ENCODE data around the gene EXOC3.
"Not testable (repeated sequence)": the region's sequence is repeated elsewhere in the genome, so short reads cannot be mapped to it uniquely, and the experiment has no call there.

EXOC3 gene

DNA sequence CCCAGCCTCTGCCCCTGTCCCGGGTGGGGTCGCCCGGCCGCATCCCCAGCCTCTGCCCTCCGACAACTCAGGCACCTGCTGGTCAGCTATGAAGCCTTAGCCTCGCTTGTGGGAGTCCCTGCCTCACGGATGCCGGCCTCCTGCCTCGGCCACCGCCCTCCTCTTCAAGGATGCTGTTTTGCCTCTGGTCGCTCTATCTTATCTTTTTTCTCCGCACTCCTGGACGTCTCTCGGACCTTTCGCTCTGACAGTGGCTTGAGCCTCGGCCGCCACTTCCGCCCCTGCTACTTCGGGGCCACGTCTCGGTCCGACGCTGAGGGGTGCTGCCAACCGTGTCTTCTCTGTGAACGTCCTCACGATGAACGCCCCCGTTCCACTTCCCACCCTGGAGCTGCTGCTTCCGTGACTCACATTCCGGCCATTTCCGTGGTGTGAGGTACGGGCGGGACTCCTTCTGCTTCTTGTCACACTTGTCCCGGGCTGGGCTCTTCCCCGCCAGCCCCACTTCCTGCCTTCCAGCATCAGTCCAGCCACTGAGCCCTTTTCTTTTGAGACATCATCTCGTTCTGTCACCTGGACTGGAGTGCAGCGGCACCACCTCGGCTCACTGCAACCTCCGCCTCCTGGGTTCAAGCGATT is 55.0 kb downstream of the EXOC3 start:
- in situ Hi-C loops (cut with MboI; ENCODE audit: low sequenced_read_pairs) = no loop called here

DNA sequence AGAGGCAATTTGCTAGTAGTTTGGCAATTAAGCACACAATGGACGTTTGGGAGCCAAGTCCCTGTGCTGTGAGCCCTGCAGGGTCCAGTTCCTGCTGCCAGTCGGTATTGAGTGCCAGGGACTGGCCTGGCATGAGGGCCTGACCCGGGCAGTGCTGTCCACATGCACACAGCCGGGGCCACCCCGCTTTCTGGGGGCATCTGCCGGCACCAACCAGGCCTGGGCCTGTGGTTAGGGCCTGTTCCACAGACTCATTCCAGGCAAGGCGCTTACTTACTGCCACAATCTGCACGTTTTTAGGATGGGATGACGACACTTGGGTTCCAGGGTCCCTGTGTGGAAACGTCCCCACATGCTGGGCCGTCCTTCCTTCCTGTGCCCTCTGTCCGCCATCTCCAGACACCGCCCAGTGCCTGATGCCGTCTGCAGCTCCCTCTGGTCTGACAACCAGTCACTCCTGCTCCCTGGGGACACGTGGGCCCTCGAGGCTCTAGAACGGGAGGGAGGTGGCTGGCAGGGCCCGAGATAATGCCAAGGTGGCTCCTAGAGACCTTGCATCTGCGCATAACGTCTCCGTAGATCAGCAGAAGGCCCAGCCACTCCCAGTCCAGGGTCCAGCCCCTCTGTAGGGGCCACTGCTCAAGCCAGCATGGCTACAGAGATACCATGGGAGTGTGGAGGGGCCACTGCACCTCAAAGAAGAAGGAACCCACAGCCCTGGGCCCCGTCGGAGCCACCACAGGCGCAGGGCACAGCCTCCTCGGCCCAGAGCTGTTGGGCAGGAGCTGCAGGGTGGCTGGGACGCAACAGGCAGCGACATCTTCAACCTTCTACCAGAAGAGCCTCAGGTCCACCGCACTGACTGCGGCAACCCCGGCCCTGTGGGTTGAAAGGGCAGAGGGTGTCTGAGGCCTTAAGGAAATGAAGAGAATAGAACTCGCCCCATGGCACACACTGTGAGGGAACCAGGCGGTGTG is 56.5 kb downstream of the EXOC3 start:
- in situ Hi-C loops (cut with MboI; ENCODE audit: low sequenced_read_pairs) = no loop called here

DNA sequence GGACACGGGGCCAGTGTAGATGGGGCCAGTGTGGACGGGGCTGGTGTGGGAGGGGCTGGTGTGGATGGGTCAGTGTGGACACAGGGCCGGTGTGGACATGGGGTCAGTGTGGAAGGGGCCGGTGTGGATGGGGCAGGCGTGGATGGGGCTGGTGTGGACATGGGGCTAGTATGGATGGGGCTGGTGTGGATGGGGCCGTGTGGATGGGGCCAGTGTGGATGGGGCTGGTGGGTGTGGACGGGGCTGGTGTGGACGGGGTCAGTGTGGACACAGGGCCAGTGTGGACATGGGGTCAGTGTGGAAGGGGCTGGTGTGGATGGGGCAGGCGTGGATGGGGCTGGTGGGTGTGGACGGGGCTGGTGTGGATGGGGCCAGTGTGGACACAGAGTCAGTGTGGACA is 57.5 kb downstream of the EXOC3 start:
- in situ Hi-C loops (cut with MboI; ENCODE audit: low sequenced_read_pairs) = no loop called here

DNA sequence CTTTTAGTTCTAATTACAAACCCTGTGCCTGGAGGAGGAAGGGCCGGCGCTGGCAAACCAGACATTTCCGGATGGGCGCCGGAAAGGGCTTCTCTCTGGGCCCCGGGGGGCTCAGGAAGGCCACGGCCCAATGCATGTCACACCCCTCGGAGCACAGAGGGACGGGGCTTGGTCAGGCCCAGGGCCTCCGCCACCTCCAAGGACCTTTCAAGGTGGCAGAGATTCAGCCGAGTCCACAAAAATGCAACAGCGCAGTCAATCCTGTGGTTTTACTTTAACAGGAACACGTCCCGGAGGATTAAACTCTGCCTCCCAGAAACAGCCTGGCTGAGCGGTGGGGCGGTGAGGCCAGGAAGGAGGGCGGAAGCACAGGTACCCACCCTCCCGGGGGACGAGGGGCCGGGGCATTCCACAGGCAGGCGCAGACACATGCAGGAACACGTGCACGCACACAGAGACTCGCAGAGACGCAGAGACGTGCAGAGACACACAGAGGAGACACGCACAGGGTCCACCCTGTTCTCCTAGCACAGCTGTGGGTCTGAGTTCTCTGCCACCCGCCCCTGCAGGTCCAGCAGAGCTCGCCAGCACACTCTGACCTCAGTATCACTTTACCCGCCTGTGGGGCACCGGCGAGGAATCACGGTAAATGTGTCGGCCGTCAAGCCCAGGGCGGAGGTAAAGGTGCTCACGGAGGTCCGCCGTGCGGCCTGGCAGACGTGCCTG is 58.3 kb downstream of the EXOC3 start:
- in situ Hi-C loops (cut with MboI; ENCODE audit: low sequenced_read_pairs) = no loop called here

DNA sequence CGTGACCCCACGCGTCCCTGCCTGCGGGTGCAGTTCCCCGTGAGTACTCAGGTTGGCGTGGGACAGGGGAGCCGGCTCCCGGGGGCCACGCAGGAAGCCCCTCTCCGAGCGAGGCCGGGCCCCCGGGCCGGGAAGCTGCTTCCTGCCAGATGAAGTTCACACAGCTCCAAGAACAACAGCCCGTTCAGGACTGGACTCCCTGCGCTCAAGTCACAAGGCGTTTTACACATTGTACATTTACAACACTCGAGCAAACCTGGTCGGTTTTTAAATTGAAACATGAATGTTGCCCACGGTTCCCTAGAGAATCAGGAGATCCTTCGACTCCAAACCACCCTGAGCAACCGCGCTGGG is 58.8 kb downstream of the EXOC3 start:
- in situ Hi-C loops (cut with MboI; ENCODE audit: low sequenced_read_pairs) = no loop called here

DNA sequence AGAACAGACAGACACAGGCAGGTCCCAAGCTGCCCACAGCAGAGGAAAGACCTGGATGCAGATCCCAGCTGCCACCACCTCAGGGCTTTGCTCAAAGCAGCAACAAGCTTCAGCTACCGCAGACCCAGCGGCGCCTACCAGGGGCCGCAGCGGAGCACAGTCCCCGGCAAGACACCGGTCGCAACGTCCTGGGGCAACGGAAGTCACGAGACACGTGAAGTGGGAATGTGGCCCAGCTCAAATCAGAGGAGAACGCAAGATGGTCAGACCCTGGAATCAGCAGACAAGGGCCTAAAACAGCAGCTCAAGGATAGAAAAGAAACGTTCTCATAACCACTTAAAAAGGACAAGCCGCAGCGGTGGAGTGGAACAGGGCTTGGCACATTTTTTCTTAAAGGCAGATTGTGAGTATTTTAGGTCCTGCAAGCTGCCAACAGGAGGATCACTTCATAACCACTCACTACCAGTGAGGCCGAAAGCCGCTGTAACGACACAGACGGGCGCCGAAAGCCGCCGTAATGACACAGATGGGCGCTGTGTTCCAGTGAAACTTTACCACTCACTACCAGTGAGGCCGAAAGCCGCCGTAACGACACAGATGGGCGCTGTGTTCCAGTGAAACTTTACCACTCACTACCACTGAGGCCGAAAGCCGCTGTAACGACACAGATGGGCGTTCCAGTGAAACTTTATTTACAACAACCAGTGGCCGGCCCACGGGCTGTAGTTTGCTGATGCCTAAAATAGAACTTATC is 59.5 kb downstream of the EXOC3 start:
- in situ Hi-C loops (cut with MboI; ENCODE audit: low sequenced_read_pairs) = no loop called here

DNA sequence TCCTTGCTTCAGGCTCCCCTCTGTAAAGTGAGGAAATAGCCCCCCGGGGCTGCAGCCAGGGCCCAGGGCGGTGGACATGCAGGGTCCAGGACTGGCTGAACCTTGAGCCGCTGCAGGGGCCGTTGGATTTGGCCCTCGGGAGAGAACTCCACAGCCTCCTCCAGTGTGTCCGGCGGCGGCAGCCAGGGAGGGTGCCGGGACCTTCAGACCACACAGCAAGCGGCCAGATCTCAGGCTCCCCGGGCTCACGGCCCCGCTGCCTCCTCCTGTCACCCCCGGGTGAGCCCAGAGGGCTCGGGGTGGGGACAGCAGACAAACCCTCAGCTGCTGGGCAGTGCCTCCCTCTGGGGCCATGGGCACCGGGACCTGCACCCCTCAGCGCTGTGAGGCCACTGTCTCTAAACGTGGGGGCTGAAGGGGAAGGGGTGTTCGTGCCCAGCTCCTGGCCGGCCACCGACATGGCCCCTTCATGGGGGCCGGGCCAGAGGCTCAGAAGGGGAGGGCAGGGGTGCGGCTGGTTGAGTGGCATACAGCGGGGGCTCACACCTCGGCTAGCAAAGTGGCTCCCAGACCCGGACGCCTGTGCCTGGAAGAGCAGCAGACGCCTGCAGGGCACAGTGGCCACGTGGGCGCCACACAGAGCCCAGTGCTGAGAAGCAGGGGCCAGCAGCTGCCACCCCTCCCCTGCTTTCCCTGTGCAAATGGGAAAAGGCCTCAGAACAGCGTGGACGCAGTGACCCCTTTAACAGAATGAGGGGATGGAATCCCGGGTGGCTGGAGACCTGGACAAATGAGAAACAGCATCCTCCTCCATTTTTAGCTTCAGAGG is 61.6 kb downstream of the EXOC3 start:
- in situ Hi-C loops (cut with MboI; ENCODE audit: low sequenced_read_pairs) = no loop called here

DNA sequence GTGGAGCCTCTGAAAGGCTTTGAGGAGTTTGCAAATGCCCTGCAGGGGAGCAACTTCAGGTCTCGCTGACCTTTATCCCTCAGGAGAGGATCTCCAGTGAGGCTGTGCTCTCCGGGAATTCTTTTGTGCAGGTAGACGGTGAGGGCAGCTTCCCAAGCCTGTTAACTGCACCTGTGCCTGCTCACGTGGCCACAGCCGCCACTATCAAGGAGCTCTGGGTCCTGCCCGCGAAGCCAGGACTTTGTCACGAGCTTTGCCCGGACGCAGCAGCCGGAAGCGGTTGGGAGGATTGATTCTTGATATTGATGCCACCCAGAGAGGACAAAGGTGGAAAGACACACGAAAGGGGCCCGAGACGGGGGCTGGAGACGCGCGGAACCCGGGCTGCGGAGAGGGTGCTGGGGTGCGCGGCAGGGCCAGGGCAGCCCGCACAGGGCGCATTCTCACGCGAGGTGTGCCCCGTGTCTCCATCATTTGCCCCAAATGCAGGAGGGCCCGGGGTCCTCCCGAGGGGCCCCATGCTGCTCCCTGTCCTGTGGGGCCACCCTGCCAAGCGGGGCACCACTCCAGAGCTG is 63.1 kb downstream of the EXOC3 start:
- in situ Hi-C loops (cut with MboI; ENCODE audit: low sequenced_read_pairs) = no loop called here

DNA sequence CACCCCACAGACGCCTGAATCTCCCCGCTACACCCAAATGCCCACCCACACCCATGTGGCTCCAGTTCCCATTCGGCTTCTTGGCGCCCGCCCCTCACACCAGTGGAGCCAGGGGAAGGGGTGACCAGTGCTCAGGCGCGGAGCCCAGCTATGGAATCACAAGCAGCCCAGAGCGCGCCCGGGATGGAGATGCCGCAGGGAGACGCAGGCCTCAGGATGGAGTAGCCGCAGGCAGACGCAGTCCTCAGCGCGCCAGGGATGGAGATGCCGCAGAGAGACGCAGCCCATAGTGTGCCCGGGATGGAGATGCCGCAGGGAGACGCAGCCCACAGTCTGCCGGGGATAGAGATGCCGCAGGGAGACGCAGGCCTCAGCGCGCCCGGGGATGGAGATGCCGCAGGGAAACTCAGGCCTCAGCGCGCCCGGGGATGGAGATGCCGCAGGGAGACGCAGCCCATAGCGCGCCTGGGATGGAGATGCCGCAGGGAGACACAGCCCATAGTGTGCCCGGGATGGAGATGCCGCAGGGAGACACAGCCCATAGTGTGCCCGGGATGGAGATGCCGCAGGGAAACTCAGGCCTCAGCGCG is 65.1 kb downstream of the EXOC3 start:
- in situ Hi-C loops (cut with MboI; ENCODE audit: low sequenced_read_pairs) = not testable (repeated sequence)

DNA sequence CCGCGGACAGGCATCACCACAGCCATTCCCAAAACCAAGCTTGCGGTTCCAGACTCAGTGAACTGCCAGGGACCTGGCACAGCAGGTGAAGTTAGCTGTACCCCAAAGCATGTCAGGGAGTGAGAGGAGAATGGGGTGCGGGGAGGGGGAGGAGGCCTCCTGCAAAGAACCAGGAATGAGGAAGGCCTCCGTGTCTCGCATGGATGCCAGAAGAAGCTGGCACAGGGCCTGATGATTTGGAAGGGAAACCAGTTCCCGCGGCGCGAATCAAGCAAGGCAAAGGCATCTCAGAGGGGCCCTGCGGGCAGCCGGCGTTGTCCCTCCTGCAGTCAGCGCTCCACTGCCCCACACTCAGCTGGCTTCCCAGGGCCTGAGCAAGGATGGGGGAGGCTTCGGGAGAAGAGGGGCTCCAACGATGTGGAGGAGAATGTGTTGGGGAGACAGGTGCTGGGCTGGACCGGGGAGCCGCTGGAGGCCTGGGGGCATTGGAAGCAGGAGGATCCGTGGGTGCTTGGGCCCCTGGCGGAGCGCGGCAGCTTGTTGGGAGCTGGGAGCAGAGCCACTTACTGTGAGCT is 66.7 kb downstream of the EXOC3 start:
- in situ Hi-C loops (cut with MboI; ENCODE audit: low sequenced_read_pairs) = no loop called here

DNA sequence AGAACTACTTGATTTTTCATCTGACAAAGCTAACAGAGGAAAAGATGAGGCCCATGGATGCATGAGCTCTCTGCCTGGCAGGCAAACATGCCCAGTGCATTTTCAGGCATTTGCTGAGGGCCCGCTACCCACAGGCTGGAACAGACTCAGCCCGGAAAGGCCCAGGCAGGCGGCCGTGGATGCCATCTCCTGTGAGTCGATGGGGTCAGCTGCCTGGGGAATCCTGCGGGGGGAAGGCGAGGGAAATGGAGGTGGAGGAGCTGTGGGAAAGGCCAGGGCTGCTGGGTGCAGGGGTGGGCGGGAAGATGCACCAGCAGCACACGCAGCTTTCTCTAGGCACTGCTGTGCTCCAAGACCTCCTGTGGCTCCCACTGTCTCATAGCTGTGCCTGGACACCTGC is 67.5 kb downstream of the EXOC3 start:
- in situ Hi-C loops (cut with MboI; ENCODE audit: low sequenced_read_pairs) = no loop called here

DNA sequence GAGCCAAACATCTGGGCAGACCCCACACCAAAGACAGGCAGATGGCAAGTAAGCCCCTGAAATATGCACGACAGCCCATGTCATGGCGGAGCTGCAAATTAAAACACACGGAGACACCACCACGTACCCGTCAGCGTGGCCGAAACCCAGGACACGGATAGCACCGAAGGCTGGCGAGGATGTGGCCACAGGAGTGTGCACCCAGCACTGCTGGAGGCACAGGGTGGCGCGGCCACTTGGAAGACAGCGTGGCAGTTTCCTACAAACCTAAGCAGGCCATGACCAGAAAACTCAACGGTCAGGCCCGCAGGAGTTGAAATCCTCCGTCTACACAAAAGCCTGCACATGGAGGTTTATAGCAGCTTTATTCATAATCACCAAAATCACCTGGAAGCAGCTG is 68.5 kb downstream of the EXOC3 start:
- in situ Hi-C loops (cut with MboI; ENCODE audit: low sequenced_read_pairs) = no loop called here

DNA sequence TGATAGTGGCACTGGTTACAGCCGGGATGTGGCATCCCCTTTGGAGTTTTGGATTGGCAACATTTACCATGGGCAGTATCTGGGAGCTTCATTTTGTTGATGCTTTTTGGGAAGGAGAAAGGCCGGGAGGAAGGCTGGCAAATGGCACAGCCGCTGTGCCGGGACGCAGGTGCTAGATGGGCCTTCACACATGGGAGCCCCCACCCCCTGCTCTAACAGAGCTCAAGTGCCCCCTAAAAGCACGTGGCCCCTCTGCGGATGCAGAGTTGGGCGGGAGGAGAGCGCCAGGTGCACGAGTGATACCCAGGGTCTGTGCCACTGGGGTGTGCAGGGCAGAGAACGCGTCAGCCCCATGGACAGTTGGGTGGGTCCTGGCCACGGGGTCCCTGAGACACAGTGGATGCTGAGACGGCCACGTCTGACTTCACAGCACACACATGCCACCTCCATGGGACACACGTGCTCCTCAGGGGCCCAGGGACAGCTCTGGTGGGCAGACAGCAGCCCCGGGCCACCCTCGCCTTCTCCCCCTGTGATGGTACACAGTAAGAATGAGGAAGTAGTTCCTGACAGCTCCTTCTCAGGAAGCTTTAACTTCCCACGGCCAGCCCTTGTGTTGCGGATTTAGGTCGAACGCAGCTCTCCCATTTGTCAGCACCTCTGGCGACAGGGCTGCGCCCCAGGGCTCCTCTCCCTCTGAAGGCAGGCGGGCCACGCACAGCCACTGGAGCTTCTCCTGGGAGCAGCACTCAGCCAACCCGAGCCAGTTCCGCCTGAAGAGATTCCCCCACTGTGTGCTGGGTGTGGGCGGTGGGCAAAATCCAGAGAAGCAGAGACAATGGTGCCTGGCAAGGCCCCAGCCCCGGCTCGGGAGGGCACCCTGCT is 70.5 kb downstream of the EXOC3 start:
- in situ Hi-C loops (cut with MboI; ENCODE audit: low sequenced_read_pairs) = no loop called here

DNA sequence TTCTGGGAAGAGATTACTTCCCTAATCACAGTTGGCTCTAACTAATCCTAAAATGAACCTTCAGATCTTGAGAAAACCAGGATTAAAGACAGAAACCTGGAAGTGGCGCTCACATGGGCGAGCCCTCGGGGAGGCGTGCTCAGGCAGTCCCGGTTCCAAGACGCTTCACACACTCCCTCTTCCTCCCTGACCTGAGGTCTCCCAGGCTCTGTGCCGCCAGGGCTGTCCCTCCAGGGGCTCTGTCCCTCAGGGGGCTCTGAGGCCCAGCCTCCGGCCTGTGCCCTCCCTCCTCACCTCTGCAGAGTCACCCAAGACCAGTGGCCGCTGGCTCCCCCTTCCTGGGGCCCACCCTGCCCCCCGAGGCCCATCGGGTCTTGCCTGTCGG is 71.1 kb downstream of the EXOC3 start:
- in situ Hi-C loops (cut with MboI; ENCODE audit: low sequenced_read_pairs) = no loop called here

DNA sequence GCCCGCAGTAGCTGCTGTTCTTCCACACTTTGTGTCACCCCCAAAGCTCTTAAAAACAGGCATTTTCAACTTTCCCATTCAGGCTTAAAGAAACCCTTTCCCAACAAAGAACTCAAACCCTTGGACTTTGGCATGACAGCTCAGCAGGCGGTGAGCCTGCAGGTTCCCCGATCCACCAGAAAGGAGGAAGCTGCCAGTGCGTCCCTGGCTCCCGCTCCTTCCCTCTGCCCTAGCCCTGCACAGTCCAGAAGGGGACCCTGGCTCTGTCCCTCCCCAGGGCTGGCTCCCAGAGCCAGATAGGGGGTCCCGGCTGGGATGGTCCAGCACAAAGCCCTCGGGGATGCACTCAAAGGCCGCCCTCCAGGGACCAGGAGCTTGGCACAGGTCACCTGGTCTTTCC is 71.7 kb downstream of the EXOC3 start:
- in situ Hi-C loops (cut with MboI; ENCODE audit: low sequenced_read_pairs) = no loop called here

DNA sequence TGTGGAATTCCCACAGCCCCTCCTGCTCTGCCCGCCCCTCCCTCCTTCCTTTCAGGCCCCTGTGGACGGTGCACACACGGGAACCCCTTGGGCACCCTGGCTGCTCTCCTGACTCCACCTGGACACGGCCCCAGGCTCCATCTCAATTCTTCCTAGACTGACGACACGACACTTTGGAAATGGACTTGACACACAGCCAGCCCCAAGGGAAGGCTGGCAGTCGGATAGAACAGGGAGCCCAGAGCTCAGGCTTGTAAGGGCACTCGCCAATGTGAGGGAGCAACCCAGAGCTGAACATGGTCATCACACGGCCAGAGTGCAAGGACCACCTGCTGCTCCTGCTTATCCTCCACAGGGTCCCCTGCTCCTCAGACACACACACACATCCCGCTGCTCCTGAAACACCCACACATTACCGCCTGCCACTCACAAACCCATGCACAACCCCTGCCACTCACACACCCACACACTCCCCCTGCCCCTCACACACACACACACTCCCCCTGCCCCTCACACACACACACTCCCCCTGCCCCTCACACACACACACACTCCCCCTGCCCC is 72.4 kb downstream of the EXOC3 start:
- in situ Hi-C loops (cut with MboI; ENCODE audit: low sequenced_read_pairs) = no loop called here

DNA sequence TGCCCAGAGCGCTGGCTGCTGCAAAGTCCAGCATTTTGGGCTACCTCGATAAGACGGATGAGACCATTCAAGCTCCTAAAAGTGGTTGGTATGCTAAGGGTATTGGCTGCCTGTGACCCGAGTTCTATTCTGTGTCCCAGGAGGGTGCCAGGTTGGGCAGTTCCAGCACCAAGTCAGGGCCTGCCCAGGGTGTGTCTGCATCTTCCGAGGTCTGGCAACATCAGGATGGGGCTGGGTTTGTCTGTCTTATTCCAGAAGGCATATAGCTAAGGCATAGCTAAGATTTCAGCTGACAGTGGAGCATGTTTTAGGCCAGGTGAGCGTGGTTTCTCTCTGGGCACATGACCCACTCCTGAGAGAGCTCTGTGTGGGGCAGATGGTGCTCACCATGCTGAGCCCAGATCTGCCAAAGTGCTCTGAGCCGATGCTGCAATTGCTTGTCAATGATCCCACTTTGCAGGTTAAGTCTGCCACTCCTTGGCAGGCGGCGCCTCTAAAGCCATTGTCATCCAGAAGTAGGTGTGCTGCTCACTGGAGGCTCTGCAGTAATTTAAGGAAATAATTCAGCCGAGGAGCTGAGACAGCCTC is 73.5 kb downstream of the EXOC3 start:
- in situ Hi-C loops (cut with MboI; ENCODE audit: low sequenced_read_pairs) = no loop called here

All from HL-60/S4 treated with phorbol 12-myristate 13-acetate at 8.2 ng/mL for 4 days and 3 days (cell line).